Endothelial cell of coronary artery (primary cell): ENCODE data around the gene METTL24. TPM values are rescaled to one million over a fixed set of nuclear protein-coding genes. Genes with fewer than 3 reads are reported as not detected.

Experiments
- total RNA-seq: library from RNA; depleted of rRNA; stranded (reverse); fragments of >200 nt; gene quantifications from 2 replicates; pipeline ENCODE4 v1.2.3, GENCODE V29; 2014

Gene METTL24
- total RNA-seq: not detected in 2 replicates

GRCh38 chr6:110357664-110358552, at the start of gene METTL24:
Gene METTL24, minus strand, starts transcription at chr6:110358349. Its CDS starts 77 bp downstream, at chr6:110358272.

Other genes starting within 250 kb of the METTL24 start
- gene WASF1, start 178.7 kb downstream of the METTL24 start, total RNA-seq: 5.3 and 6.6 TPM in 2 replicates
- 17.0 and 17.2 TPM in 2 replicates for gene CDC40, start 177.9 kb downstream of the METTL24 start, total RNA-seq
- gene DDO, start 57.2 kb upstream of the METTL24 start, total RNA-seq: 0.36 and 2.4 TPM in 2 replicates
- gene SLC22A16, start 118.3 kb upstream of the METTL24 start, total RNA-seq: not detected in 2 replicates